HEK293T (cell line): ENCODE results near the gene SH3PXD2B.

Source experiments
- ARNT ChIP-seq: fragments of 450-650 bp; IDR thresholded peaks from 2 replicates; pipeline ENCODE4 v1.6.1; 2017; ENCODE audit warnings: mild to moderate bottlenecking
- BHLHE40 ChIP-seq: fragments of 450-650 bp; IDR thresholded peaks from 2 replicates; pipeline ENCODE4 v1.6.1; 2016; ENCODE audit warnings: mild to moderate bottlenecking, moderate library complexity, borderline replicate concordance
- FOXA1 ChIP-seq: fragments of 450-650 bp; IDR thresholded peaks from 2 replicates; pipeline ENCODE4 v1.6.1; 2016; ENCODE audit warnings: mild to moderate bottlenecking
- FOXK2 ChIP-seq: fragments of 450-650 bp; IDR thresholded peaks from 2 replicates; pipeline ENCODE4 v1.6.1; 2016; ENCODE audit warnings: mild to moderate bottlenecking
- FOXM1 ChIP-seq: fragments of 450-650 bp; IDR thresholded peaks from 2 replicates; pipeline ENCODE4 v1.6.1; 2017; ENCODE audit warnings: mild to moderate bottlenecking, borderline replicate concordance
- NFRKB ChIP-seq: fragments of 450-650 bp; IDR thresholded peaks from 2 replicates; pipeline ENCODE4 v1.6.1; 2016; ENCODE audit warnings: mild to moderate bottlenecking, moderate library complexity
- SP1 ChIP-seq: fragments of 450-650 bp; IDR thresholded peaks from 2 replicates; pipeline ENCODE4 v1.6.1; 2017
- SUZ12 ChIP-seq: fragments of 450-650 bp; IDR thresholded peaks from 2 replicates; pipeline ENCODE4 v1.6.1; 2016; ENCODE audit warnings: mild to moderate bottlenecking
- ZNF384 ChIP-seq: fragments of 450-650 bp; IDR thresholded peaks from 2 replicates; pipeline ENCODE4 v1.6.1; 2016

DNA sequence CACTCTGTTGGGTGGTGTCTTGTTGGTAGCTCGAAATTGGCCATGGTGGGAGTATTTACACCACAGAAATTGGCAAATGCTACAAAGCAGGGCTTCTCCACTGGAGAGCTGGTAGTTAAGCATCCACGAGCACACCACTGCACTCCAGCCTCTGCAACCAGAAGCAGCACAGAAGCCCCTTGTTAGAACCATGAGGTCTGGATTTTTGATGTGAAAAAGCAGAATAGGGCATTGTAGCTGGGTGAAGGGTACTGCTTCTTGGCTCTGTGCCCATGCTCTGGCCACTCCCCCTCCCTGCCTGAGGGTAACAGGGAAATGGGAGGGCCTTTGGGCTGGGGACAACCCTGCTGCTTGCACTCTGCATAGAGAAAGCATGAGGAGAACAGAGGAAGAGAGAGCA, 89.6 kb downstream of the SH3PXD2B start:
- no peak for TF ChIP-seq ZNF384
- TF ChIP-seq SP1: no peak
- TF ChIP-seq FOXK2: no peak
- TF ChIP-seq FOXA1: no peak
- TF ChIP-seq BHLHE40: no peak
- no peak for TF ChIP-seq FOXM1
- no peak for TF ChIP-seq ARNT
- no peak for TF ChIP-seq SUZ12
- TF ChIP-seq NFRKB: no peak
